OCI-LY3 (cell line): ENCODE data around the gene TAF1B.
A peak's percentile ranks its signal among the peaks of the same experiment; 100 is the strongest.

Experiments
- H2AFZ ChIP-seq: fragments of 200-600, 300-600 bp; shearing (Covaris generic); 2 replicates; pipeline ENCODE4 v1.6.0; 2014; ENCODE audit warnings: antibody characterized with exemption, low read depth, low read length
- H3K27ac ChIP-seq: fragments of 200-600, 300-600 bp; sonication (generic); 2 replicates; pipeline ENCODE4 v1.5.1; 2014; ENCODE audit warnings: mild to moderate bottlenecking, low read length, moderate library complexity, mixed read lengths
- H3K27me3 ChIP-seq: fragments of 200-600, 300-600 bp; sonication (generic); 2 replicates; pipeline ENCODE4 v1.6.1; 2014; ENCODE audit warnings: low read depth, low read length, mixed read lengths
- H3K36me3 ChIP-seq: fragments of 200-600, 300-600 bp; sonication (generic); replicated peaks from 2 replicates; pipeline ENCODE3; 2014; ENCODE audit warnings: low read depth, low read length, mixed read lengths
- H3K4me1 ChIP-seq: fragments of 300-600, 200-600 bp; sonication (generic); 2 replicates; pipeline ENCODE4 v1.6.1; 2014; ENCODE audit warnings: low read length, mixed read lengths
- H3K4me2 ChIP-seq: fragments of 200-600, 300-600 bp; sonication (generic); 2 replicates; pipeline ENCODE4 v1.6.1; 2014; ENCODE audit warnings: low read length, mixed read lengths
- H3K4me3 ChIP-seq: fragments of 300-600, 200-600 bp; sonication (generic); 2 replicates; pipeline ENCODE4 v1.5.1; 2014; ENCODE audit warnings: antibody characterized with exemption, mild to moderate bottlenecking, low read length, moderate library complexity
- H3K79me2 ChIP-seq: fragments of 300-600, 200-600 bp; shearing (Covaris generic); 2 replicates; pipeline ENCODE4 v1.6.1; 2014; ENCODE audit warnings: mild to moderate bottlenecking, low read length, mixed read lengths
- H3K9ac ChIP-seq: fragments of 300-600, 200-600 bp; shearing (Covaris generic); 2 replicates; pipeline ENCODE4 v1.6.0; 2014; ENCODE audit warnings: mild to moderate bottlenecking, low read length, moderate library complexity
- H3K9me3 ChIP-seq: fragments of 200-600, 300-600 bp; shearing (Covaris generic); 2 replicates; pipeline ENCODE4 v1.6.1; 2014; ENCODE audit warnings: low read length, mixed read lengths; ENCODE audit not compliant: insufficient read depth
- H4K20me1 ChIP-seq: fragments of 200-600, 300-600 bp; sonication (generic); 2 replicates; pipeline ENCODE4 v1.6.1; 2016; ENCODE audit warnings: low read length, mixed read lengths; ENCODE audit not compliant: insufficient read depth
- EZH2phosphoT487 ChIP-seq: fragments of 200-600 bp; shearing (Covaris generic); IDR thresholded peaks from 2 replicates; pipeline ENCODE4 v1.6.1; 2018; ENCODE audit warnings: antibody characterized with exemption, mixed run types, low read depth
- TF ChIP-seq, protein P1 (sequence below): fragments of 200-600, 300-600 bp; sonication (generic); IDR thresholded peaks from 2 replicates; pipeline ENCODE4 v1.5.1; 2014; ENCODE audit warnings: antibody characterized with exemption, low read length, low read depth

TAF1B gene

DNA sequence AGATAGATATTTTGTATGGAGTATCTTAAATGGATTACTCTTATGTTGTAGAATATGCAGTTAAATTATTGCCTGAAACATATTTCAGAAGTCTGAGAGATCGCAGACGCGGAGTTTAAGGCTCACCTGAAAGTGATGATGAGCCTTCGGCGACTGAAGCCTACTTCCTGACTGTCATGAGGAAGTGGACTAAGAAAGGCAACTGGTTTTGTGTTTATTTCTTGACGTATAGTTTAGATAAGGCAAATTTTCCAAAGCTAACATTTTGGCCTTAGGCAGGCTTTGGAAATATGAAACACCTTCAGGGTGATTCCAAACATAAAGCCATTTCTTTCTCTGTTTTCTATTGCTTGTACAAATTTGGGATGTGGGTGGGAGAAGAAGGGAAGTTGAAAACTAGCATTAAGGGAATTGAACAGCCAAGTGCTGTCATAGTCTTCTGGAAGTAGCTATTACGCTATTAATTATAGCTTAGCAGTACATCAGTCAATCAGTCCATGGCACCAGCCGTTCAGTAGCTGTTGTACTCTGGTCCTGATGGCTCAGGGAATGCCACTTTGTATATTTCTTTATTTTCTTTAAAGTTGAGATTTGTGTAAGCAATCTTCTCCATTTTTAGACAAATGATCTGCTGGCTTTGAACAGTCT is 109.7 kb downstream of the TAF1B start:
- H3K4me2 ChIP-seq = peak overlapping the region; percentile 90
- peak overlapping the region; percentile 92 for H3K4me3 ChIP-seq

GRCh38 chr2:9954136-9954535 is 110.9 kb downstream of the TAF1B start:
- no peak overlapping the region for H3K9ac ChIP-seq
- no peaks in the 10 kb centered on the region for H3K79me2 ChIP-seq
- H4K20me1 ChIP-seq = no peaks in the 10 kb centered on the region
- no peaks in the 10 kb centered on the region for H3K9me3 ChIP-seq
- TF ChIP-seq EZH2phosphoT487 = no peak
- TF ChIP-seq, protein P1, sequence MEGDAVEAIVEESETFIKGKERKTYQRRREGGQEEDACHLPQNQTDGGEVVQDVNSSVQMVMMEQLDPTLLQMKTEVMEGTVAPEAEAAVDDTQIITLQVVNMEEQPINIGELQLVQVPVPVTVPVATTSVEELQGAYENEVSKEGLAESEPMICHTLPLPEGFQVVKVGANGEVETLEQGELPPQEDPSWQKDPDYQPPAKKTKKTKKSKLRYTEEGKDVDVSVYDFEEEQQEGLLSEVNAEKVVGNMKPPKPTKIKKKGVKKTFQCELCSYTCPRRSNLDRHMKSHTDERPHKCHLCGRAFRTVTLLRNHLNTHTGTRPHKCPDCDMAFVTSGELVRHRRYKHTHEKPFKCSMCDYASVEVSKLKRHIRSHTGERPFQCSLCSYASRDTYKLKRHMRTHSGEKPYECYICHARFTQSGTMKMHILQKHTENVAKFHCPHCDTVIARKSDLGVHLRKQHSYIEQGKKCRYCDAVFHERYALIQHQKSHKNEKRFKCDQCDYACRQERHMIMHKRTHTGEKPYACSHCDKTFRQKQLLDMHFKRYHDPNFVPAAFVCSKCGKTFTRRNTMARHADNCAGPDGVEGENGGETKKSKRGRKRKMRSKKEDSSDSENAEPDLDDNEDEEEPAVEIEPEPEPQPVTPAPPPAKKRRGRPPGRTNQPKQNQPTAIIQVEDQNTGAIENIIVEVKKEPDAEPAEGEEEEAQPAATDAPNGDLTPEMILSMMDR = no peak
- H3K4me2 ChIP-seq = no peak overlapping the region
- H3K4me1 ChIP-seq = peaks cover 4% of the 10 kb centered on the region; the same call in 1 of the 2 replicates
- H3K36me3 ChIP-seq = no peaks in the 10 kb centered on the region
- no peak overlapping the region for H3K27ac ChIP-seq
- H2AFZ ChIP-seq = no peak overlapping the region
- peaks cover 20% of the 10 kb centered on the region; the same call in 1 of the 2 replicates for H3K27me3 ChIP-seq
- no peak overlapping the region for H3K4me3 ChIP-seq

More for the DNA sequence above, 109.7 kb downstream of the TAF1B start:
- H3K36me3 ChIP-seq = no peaks in the 10 kb centered on the region
- peaks cover 20% of the 10 kb centered on the region; the same call in 1 of the 2 replicates for H3K27me3 ChIP-seq
- no peak overlapping the region for H3K27ac ChIP-seq
- peak overlapping the region; percentile 11; the same call in 1 of the 2 replicates for H2AFZ ChIP-seq
- peak overlapping the region; percentile 53; the same call in 1 of the 2 replicates for H3K9ac ChIP-seq
- peaks cover 4% of the 10 kb centered on the region; the same call in 1 of the 2 replicates for H3K4me1 ChIP-seq
- no peaks in the 10 kb centered on the region for H3K79me2 ChIP-seq
- no peak for TF ChIP-seq EZH2phosphoT487
- TF ChIP-seq, protein P1 = no peak
- H3K9me3 ChIP-seq = no peaks in the 10 kb centered on the region
- no peaks in the 10 kb centered on the region for H4K20me1 ChIP-seq

GRCh38 chr2:9958057-9958456 is 114.8 kb downstream of the TAF1B start:
- no peak overlapping the region for H2AFZ ChIP-seq
- H3K27ac ChIP-seq = no peak overlapping the region
- H3K4me3 ChIP-seq = no peak overlapping the region
- no peak overlapping the region for H3K4me2 ChIP-seq
- no peaks in the 10 kb centered on the region for H3K36me3 ChIP-seq
- H3K79me2 ChIP-seq = no peaks in the 10 kb centered on the region
- peaks cover 9% of the 10 kb centered on the region; the same call in 1 of the 2 replicates for H3K27me3 ChIP-seq
- peaks cover under 1% of the 10 kb centered on the region; the same call in 1 of the 2 replicates for H3K4me1 ChIP-seq
- TF ChIP-seq EZH2phosphoT487 = no peak
- TF ChIP-seq, protein P1 = no peak
- H3K9me3 ChIP-seq = no peaks in the 10 kb centered on the region
- no peak overlapping the region for H3K9ac ChIP-seq
- no peaks in the 10 kb centered on the region for H4K20me1 ChIP-seq

DNA sequence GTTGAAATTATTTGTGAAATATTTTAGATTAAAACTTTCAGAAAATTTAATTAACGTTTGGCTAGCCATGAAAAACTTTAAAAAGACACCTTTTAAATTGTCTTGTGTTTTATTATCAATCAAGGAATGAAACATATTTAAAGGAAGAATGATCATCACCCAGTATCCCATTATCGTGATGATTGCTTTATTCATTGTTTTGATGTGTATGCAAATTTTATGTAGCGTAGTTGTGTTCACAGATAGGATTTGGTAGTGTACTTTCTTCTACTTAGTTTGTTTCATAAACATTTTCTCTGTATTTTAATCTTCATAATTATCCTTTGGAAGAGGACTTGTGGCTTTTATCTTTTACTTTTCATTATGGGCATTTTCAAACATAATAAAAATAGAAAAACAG is 116.0 kb downstream of the TAF1B start:
- H3K79me2 ChIP-seq = no peaks in the 10 kb centered on the region

More for the DNA sequence above, 116.0 kb downstream of the TAF1B start:
- H3K27me3 ChIP-seq = no peaks in the 10 kb centered on the region
- H3K9me3 ChIP-seq = no peaks in the 10 kb centered on the region
- no peak overlapping the region for H3K27ac ChIP-seq
- no peaks in the 10 kb centered on the region for H3K36me3 ChIP-seq
- H3K4me1 ChIP-seq = no peaks in the 10 kb centered on the region
- H3K4me2 ChIP-seq = no peak overlapping the region
- H3K9ac ChIP-seq = no peak overlapping the region
- H3K4me3 ChIP-seq = no peak overlapping the region
- TF ChIP-seq, protein P1 = no peak
- TF ChIP-seq EZH2phosphoT487 = no peak
- no peak overlapping the region for H2AFZ ChIP-seq
- H4K20me1 ChIP-seq = no peaks in the 10 kb centered on the region
